Measurements from ENCODE around the gene PLA2G2F. TPM values are rescaled to one million over a fixed set of nuclear protein-coding genes. Genes with fewer than 3 reads are reported as not detected.

The PLA2G2F gene
- total and polyA plus RNA-seq, 9 of the 15 experiments (the other 6 are each of a cell fraction or from before 2014, with no cell fraction given) = not detected

- TF ChIP-seq ZNF407 (IDR thresholded peaks at IDR 0.05; ENCODE audit: low read depth) = no peak
- no peak for TF ChIP-seq ZNF551 (CRISPR knock-in tag; IDR thresholded peaks at IDR 0.05)
- TF ChIP-seq SIN3A (IDR thresholded peaks at IDR 0.05; ENCODE audit: borderline replicate concordance in 2 of 2, control insufficient read depth in 1 of 2, low read depth in 2 of 2, low read length in 2 of 2) = no peak
- no peak for TF ChIP-seq JUN (IDR thresholded peaks at IDR 0.05; ENCODE audit: borderline replicate concordance, low read depth, low read length)
- no peak for TF ChIP-seq JUN (CRISPR knock-in tag; IDR thresholded peaks at IDR 0.05; ENCODE audit: borderline replicate concordance)
- TF ChIP-seq PRMT5 (CRISPR knock-in tag; IDR thresholded peaks at IDR 0.05) = no peak
These were observed 39.6 kb upstream of the PLA2G2F start (continued) for GRCh38 chr1:20099533-20099932.

All from K562 (cell line).